GM19035 (cell line): Measurements from ENCODE around the gene SLC16A2.

Source experiments
- ATAC-seq: cut with Tn5 transposase; IDR thresholded peaks from one replicate; pipeline ENCODE4 v1.9.1; 2021; ENCODE audit not compliant: unreplicated experiment

Gene SLC16A2

DNA sequence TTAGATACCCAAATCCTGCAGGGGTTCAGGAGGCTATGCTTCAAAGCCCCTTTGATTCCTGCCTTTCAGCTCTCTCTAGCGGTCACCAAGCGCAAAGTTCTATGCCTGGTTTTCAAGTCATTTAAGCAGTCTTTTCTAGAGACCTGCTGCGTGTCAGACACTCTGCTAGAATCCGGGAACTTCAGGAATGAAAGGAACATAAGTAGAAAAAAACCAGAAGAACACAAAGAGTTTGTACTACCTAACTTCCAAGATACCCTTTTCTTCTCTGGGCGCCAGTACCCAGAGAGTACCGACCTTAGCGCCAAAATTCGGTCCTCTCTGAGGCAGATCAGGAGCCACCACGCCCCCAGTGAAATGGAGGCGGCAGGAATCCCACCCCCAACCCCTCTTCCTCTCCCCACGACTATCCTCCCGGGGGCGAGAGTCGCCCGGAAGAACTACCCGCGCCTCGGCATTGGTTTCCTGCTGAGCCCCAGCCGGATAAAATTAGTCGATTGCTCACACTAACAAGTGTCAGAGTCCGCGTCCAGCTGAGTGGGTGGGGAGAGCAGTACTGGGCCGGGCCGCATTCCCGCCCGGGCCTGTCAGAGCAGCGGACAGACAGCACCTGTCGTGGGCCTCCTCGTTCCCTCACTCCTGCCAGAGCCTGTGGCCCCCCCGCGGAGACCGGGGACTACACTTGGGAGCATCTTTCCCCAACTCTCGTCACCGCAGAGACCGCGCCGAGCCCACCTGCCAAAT lies 114.3 kb downstream of the SLC16A2 start:
- ATAC-seq = peak; percentile 46

DNA sequence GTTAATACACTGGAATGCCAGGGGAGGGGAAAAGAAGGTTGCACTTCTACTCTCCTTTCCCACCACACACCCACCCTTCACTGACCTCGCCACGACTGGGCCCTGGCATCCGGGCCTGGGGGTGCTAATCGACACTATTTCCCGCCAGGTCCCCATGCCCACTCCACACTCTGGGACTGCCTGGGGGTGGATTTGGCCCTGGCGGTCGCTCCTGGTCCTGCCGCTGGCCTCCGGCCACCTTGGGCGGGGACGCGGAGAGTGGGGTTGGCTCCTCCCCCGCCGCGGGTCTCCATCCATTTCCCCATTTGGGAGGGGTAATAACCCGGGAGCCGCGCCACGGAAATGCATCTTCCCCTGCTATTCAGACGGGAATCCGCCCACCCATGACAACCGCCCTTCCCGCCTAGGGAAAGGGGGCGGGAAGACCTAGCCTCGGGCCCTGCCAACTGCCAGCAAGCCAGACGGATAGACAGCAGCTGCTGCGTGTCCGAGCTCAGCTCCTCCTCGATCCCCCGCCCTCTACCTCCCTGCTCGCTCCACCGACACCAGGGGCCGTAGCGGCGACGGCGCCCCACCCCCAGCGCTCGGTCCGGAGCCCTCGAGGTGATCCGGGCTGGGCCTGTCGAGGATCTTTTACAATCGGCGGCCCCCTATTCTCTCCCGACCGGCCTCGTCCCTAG lies 115.0 kb downstream of the SLC16A2 start:
- ATAC-seq = peak; percentile 63

DNA sequence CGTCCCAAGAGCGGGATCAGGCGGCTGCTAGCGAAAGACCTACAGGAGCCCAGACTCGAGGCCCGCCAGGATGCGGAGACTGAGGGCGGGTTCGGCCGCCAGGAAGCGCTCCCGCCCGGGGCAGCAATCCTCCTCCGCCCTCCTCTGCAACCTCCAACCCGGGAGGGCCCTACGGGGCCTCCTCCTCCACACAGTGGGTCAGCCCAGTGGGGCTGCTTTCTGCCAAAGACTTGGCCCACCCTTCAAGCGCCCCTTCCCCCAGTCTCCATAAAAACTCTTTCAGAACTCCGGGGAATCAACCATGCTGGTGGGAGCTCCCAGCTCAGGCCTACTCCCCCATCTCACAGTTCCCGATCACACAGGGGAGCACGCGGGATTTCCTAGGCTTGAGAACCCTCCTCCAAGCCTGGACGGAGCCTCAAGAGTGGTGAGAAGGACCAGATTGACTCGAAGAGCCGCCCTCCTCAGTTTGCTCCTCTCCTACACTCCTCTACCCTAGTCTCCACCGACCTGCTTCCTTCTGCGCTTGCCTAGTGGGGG lies 115.6 kb downstream of the SLC16A2 start:
- ATAC-seq = peak; percentile 8

DNA sequence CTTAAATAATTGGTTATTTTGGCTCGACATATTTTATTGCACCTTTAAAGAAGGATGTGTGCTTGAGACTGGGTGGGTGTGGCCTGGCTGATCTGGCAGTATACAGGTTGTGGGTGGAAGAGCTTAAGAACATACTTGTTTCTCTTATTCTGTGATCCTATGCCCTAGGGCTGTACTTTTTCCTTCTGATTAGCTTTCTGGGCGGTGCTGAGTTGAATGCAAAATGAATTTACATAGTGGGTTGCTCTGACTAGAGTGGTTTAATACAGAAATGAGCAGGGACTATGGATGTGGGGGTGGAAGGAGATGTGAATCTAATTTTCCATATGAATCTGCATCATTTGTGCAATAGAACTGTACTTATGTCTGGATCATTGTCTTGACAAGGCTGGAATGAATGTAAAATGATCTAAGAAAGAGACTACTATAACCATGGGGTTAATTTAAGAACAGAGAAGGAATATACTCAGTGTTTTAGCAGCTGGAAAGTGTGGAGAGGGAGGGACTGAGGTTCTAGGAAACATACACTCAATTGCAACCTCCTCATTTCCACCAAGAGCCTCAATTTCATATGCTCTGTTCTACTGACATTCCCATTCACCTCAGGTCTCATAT lies 119.4 kb downstream of the SLC16A2 start:
- no peak for ATAC-seq

DNA sequence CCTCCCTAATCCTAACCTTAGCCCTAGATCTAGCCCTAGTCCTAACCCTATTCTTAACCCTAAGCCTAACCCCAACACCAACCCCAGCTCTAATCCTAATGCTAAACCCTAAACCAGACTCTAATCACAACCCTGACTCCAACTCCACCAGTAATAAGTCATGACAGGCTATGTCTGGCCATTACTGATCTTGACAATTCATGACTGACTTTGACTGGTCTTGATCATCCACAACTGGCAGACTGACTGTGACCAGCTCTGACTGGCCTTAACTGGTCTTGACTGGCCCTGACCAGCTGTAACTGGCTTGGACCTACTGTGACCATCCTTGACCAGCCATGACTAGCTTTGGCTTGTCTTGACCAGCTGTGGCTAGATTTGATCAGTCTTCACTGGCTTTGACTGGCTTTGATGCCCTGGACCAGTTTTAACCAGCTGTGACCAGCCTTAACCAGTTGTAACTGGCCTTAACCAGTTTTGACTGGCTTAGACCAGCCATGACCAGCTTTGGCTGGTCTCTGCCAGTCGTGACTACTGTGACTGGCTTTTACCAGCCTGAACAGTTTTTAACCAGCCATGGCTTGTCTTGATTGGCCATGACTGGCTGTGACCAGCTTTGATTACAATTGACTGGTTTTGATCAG lies 124.7 kb downstream of the SLC16A2 start:
- no peak for ATAC-seq

DNA sequence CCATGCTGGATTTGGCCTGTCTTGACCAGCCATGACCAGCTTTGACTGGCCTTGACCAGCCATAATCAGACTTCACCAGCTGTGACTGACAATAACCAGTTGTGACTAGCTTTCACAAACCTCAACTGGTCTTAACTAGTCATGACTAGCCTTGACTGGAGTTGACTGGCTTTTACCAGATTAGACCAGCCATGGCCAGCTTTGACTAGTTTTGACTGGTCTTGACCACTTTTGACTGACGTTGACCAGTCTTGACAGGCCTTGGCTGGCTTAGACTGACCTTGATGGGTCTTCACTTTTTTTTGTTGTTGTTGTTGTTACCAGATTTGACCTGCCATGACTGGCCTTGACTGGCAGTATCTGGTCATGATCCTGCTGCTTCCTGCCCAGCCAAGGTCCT lies 125.7 kb downstream of the SLC16A2 start:
- ATAC-seq = no peak

DNA sequence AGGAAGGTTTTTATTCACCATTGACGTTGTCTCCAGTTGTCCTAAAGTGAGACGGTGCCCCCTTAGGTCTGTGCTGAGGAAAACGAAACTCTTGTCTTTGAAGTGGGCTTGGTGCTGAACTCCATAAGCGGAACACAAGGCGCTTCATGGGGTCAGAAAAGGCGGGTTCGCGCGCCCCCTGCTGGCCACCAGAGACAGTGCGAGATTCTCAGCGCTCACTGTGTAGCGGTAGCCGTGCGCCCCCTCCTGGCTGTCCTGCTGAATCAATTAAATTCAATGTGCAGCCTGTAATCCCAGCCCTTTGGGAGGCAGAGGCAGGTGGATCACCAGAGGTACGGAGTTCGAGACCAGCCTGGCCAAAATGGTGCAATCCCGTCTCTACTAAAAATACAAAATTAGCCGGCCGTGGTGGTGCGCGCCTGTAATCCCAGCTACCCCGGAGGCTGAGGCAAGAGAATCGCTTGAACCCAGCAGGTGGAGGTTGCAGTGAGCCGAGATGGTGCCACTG lies 129.1 kb downstream of the SLC16A2 start:
- ATAC-seq = peak; percentile 86

DNA sequence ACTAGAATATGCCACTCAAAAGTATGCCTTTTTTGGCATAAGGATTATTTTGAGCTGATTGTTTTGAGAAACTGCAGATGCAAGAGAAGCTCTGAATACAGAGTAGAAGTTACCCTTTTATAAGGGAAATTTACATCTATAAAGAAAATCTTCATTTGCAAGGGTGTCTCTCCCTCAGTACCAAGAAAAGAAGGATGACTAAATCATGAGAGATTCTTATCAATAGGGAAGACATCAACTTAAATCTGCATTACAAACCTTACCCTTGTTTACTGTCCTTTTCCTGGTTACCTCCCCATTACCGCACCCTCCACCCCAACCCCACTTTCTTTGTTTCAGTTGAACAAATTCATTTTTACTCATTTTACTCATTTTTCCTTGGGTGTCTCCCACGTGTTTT lies 130.6 kb downstream of the SLC16A2 start:
- ATAC-seq = no peak

DNA sequence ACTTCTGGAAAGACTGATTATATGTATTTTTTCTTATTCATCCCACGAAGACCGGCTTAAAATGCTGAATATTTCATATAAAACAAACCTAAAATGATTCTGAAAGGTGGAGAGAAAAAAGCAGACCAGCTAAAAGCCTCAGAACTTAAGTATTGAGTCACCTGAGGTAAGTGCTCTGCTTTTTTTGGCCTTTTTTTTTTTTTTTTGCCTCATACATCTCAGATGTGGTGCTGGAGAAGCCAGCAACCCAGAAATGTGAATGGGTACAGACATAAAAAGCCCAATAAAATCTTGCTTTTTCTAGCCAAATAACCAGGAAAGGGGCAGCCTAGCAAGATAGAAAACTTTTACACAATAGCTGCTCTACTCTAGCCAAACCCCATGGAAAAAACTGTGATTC lies 136.1 kb downstream of the SLC16A2 start:
- no peak for ATAC-seq

DNA sequence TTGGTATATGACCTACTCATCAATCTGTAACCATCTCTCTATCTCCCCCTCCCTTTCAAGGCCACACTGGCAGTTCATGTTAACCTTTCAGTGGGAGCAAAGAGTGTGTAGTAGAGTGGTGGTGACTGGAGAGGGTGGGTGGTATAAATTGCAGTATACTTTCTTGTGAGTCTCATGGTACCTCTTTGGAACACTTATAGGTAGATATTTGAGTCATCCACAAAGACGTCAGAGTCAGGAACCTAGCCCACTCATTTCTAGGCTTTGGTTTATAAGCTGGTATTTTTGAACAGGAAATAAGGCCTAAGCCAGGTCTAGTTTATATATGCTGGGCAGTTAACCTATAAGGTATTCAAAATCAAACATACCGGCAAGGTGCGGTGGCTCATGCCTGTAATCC lies 156.8 kb downstream of the SLC16A2 start:
- ATAC-seq = no peak

DNA sequence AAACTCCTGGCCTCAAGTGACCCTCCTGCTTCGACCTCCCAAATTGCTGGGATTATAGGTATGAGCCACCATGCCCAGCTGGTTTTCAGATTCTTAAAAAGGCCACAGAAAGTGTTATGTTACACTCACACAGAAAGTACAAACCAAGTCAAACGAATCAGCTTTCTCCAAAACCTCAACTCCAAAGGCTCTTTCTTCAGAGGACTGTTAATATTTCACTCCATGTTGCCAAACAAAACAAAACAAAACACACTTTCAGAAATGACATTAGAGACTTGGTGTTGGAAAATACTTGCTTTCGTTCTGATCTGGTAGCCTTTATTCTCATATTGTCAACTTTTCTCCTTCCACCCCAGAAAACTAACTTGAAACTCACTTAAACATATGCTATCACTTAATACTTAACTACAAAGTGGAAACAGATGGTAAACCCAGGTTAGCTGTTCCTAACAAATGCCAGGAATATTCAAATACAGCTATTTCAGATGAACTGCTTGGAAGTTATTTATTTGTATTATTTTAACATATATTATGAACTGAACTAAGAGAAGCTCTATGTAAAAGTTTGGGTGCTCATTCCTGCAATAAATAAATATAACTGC lies 158.4 kb downstream of the SLC16A2 start:
- no peak for ATAC-seq
